HEK293 (cell line): ENCODE measurements around the gene OR2A5.
"Not testable (repeated sequence)": the region's sequence is repeated elsewhere in the genome, so short reads cannot be mapped to it uniquely, and the experiment has no call there.

ENCODE experiments used
- CTCF ChIA-PET: fragments of 350-600 bp; formaldehyde crosslinking; extraction: SDS; loops from one replicate; lab custom pipeline; 2021; ENCODE audit warnings: antibody characterized with exemption; lab: Yijun Ruan, JAX
- POLR2A ChIA-PET: fragments of 300-600 bp; formaldehyde crosslinking; extraction: SDS; loops from one replicate; lab custom pipeline; 2020; ENCODE audit warnings: antibody characterized with exemption, inconsistent platforms; lab: Yijun Ruan, JAX
- H3K27ac ChIP-seq: fragments of 200-500 bp; sonication (Bioruptor generic); 2 replicates; pipeline ENCODE4 v1.5.1; 2014; ENCODE audit warnings: low read depth, low read length, control low read depth, inconsistent platforms; ENCODE audit errors: extremely low read depth
- H3K36me3 ChIP-seq, 2 experiments: fragments of 200-500 bp in 1 of 2; sonication (Bioruptor generic) in 1 of 2; 1 replicate in 1 of 2; 2 replicates in 1 of 2; pipeline ENCODE4 v1.5.1; 2014 to 2017; ENCODE audit warnings: inconsistent platforms in 2 of 2, low read length in 2 of 2; ENCODE audit not compliant: control insufficient read depth in 2 of 2, insufficient read depth in 1 of 2
- H3K4me1 ChIP-seq: fragments of 200-500 bp; sonication (Bioruptor generic); 2 replicates; pipeline ENCODE4 v1.5.1; 2014; ENCODE audit warnings: mild to moderate bottlenecking, low read length, inconsistent platforms; ENCODE audit not compliant: control insufficient read depth, insufficient read depth
- H3K4me3 ChIP-seq: 2 replicates; pipeline ENCODE4 v1.5.1; 2011; ENCODE audit warnings: low read depth, mild to moderate bottlenecking, control low read depth, low read length, moderate library complexity
- H3K9me3 ChIP-seq: fragments of 200-500 bp; sonication (Bioruptor generic); 2 replicates; pipeline ENCODE4 v1.5.1; 2014; ENCODE audit warnings: low read depth, low read length, inconsistent platforms; ENCODE audit not compliant: control insufficient read depth, insufficient read depth
- HOXC10 ChIP-seq: sonication (generic); formaldehyde crosslinking; IDR thresholded peaks from 2 replicates; pipeline ENCODE4 v1.8.1; 2023; ENCODE audit warnings: mild to moderate bottlenecking, missing genetic modification reagents
- KLF16 ChIP-seq: fragments of 450-650 bp; formaldehyde crosslinking; IDR thresholded peaks from 2 replicates; pipeline ENCODE4 v1.5.1; 2017; ENCODE audit warnings: missing biosample characterization, missing genetic modification characterization
- ZFP41 ChIP-seq: fragments of 450-650 bp; formaldehyde crosslinking; IDR thresholded peaks from 2 replicates; pipeline ENCODE4 v1.5.1; 2016; ENCODE audit warnings: missing biosample characterization, missing genetic modification characterization, borderline replicate concordance
- ZNF354C ChIP-seq: fragments of 450-650 bp; formaldehyde crosslinking; IDR thresholded peaks from 2 replicates; pipeline ENCODE4 v1.5.1; 2016; ENCODE audit warnings: missing biosample characterization, missing genetic modification characterization, low read depth, borderline replicate concordance
- ZNF521 ChIP-seq: fragments of 450-650 bp; formaldehyde crosslinking; IDR thresholded peaks from 2 replicates; pipeline ENCODE4 v1.5.1; 2017; ENCODE audit warnings: missing biosample characterization, mild to moderate bottlenecking, missing genetic modification characterization
- ZNF660 ChIP-seq: fragments of 450-650 bp; IDR thresholded peaks from 2 replicates; pipeline ENCODE4 v1.5.1; 2018; ENCODE audit warnings: missing biosample characterization, mild to moderate bottlenecking, missing genetic modification characterization
- ZNF843 ChIP-seq: fragments of 450-650 bp; formaldehyde crosslinking; IDR thresholded peaks from 2 replicates; pipeline ENCODE4 v1.5.1; 2016; ENCODE audit warnings: missing biosample characterization, missing genetic modification characterization
- TF ChIP-seq, protein P1 (sequence below): fragments of 450-650 bp; formaldehyde crosslinking; conservative IDR thresholded peaks from 2 replicates; pipeline ENCODE4 v1.5.1; 2016; ENCODE audit warnings: low read depth, missing biosample characterization, missing genetic modification characterization
- TF ChIP-seq, protein P2 (sequence below): fragments of 450-650 bp; formaldehyde crosslinking; IDR thresholded peaks from 2 replicates; pipeline ENCODE4 v1.5.1; 2016; ENCODE audit warnings: missing biosample characterization, missing genetic modification characterization, low read depth
- TF ChIP-seq, protein P3 (sequence below): fragments of 450-650 bp; formaldehyde crosslinking; IDR thresholded peaks from 2 replicates; pipeline ENCODE4 v1.5.1; 2016; ENCODE audit warnings: missing biosample characterization, missing genetic modification characterization
- TF ChIP-seq, protein P4 (sequence below): fragments of 450-650 bp; formaldehyde crosslinking; IDR thresholded peaks from 2 replicates; pipeline ENCODE4 v1.5.1; 2017; ENCODE audit warnings: missing biosample characterization, mild to moderate bottlenecking, missing genetic modification characterization, moderate library complexity

Gene OR2A5

DNA sequence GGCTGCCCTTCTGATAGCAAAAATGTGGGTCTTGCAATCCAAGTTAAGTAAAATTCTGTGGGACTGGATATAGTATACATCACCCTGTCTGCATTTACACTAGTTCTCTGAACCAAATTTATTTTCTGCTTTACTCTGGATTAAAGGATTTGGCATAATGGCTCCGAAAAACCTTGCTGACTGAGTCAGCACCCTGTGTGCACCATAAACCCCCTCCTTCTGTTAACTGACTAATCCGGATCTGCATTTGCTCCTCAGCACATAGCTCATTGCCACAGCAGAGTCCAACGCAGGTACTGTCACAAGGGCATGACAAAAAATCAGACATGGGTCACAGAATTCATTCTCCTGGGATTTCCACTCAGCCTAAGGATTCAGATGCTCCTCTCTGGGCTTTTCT is 1.3 kb downstream of the OR2A5 start (continued):
- TF ChIP-seq HOXC10 = no peak

DNA sequence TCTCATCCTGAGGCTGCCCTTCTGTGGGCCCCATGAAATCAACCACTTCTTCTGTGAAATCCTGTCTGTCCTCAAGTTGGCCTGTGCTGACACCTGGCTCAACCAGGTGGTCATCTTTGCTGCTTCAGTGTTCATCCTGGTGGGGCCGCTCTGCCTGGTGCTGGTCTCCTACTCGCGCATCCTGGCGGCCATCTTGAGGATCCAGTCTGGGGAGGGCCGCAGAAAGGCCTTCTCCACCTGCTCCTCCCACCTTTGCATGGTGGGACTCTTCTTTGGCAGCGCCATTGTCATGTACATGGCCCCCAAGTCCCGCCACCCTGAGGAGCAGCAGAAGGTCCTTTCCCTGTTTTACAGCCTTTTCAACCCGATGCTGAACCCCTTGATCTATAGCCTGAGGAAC is 2.1 kb downstream of the OR2A5 start:
- POLR2A ChIA-PET, H3K4me3 ChIP-seq, H3K4me1 ChIP-seq, H3K9me3 ChIP-seq, H3K36me3 ChIP-seq, CTCF ChIA-PET, H3K27ac ChIP-seq: not testable (repeated sequence)

DNA sequence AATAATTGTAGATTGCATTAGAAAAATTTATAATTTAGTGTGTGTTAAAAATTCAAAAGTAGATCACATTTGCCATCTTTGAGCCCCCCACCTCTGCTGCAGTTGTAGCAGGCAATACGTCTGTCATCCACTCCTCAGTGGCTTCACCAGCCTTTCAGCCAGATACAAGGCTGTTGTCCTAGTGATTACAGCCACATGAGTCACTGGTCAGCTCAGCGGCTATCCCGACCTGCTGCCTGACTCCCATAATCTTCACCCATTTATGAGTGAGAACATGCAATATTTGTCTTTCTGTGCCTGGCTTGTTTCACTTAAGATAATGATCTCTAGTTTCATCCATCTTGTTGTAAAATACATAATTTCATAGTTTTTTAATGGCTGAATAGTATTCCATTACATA is 9.2 kb downstream of the OR2A5 start:
- Histone ChIP-seq H3K36me3 (no peaks in the 10 kb centered on the region), H3K4me3 (no peak overlapping the region), H3K4me1 (no peaks in the 10 kb centered on the region), H3K27ac (no peak overlapping the region), H3K9me3 (no peaks in the 10 kb centered on the region)
- ChIA-PET CTCF (no interaction called here), POLR2A (no interaction called here)
- TF ChIP-seq, protein P1, sequence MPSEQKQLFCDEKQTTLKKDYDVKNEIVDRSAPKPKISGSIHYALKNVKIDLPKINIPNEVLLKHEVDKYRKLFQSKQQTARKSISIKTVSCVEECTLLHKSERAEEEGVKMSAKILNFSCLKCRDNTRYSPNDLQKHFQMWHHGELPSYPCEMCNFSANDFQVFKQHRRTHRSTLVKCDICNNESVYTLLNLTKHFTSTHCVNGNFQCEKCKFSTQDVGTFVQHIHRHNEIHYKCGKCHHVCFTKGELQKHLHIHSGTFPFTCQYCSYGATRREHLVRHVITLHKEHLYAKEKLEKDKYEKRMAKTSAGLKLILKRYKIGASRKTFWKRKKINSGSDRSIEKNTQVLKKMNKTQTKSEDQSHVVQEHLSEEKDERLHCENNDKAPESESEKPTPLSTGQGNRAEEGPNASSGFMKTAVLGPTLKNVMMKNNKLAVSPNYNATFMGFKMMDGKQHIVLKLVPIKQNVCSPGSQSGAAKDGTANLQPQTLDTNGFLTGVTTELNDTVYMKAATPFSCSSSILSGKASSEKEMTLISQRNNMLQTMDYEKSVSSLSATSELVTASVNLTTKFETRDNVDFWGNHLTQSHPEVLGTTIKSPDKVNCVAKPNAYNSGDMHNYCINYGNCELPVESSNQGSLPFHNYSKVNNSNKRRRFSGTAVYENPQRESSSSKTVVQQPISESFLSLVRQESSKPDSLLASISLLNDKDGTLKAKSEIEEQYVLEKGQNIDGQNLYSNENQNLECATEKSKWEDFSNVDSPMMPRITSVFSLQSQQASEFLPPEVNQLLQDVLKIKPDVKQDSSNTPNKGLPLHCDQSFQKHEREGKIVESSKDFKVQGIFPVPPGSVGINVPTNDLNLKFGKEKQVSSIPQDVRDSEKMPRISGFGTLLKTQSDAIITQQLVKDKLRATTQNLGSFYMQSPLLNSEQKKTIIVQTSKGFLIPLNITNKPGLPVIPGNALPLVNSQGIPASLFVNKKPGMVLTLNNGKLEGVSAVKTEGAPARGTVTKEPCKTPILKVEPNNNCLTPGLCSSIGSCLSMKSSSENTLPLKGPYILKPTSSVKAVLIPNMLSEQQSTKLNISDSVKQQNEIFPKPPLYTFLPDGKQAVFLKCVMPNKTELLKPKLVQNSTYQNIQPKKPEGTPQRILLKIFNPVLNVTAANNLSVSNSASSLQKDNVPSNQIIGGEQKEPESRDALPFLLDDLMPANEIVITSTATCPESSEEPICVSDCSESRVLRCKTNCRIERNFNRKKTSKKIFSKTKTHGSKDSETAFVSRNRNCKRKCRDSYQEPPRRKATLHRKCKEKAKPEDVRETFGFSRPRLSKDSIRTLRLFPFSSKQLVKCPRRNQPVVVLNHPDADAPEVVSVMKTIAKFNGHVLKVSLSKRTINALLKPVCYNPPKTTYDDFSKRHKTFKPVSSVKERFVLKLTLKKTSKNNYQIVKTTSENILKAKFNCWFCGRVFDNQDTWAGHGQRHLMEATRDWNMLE (tag by site-specific recombination) = no peak
- TF ChIP-seq, protein P2, sequence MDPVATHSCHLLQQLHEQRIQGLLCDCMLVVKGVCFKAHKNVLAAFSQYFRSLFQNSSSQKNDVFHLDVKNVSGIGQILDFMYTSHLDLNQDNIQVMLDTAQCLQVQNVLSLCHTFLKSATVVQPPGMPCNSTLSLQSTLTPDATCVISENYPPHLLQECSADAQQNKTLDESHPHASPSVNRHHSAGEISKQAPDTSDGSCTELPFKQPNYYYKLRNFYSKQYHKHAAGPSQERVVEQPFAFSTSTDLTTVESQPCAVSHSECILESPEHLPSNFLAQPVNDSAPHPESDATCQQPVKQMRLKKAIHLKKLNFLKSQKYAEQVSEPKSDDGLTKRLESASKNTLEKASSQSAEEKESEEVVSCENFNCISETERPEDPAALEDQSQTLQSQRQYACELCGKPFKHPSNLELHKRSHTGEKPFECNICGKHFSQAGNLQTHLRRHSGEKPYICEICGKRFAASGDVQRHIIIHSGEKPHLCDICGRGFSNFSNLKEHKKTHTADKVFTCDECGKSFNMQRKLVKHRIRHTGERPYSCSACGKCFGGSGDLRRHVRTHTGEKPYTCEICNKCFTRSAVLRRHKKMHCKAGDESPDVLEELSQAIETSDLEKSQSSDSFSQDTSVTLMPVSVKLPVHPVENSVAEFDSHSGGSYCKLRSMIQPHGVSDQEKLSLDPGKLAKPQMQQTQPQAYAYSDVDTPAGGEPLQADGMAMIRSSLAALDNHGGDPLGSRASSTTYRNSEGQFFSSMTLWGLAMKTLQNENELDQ (tag by site-specific recombination) = no peak
- TF ChIP-seq ZNF521 (tag by site-specific recombination) = no peak
- TF ChIP-seq ZFP41 = no peak
- TF ChIP-seq KLF16 = no peak
- no peak for TF ChIP-seq ZNF843 (tag by site-specific recombination)
- TF ChIP-seq ZNF660 (tag by site-specific recombination) = no peak
- TF ChIP-seq, protein P3, sequence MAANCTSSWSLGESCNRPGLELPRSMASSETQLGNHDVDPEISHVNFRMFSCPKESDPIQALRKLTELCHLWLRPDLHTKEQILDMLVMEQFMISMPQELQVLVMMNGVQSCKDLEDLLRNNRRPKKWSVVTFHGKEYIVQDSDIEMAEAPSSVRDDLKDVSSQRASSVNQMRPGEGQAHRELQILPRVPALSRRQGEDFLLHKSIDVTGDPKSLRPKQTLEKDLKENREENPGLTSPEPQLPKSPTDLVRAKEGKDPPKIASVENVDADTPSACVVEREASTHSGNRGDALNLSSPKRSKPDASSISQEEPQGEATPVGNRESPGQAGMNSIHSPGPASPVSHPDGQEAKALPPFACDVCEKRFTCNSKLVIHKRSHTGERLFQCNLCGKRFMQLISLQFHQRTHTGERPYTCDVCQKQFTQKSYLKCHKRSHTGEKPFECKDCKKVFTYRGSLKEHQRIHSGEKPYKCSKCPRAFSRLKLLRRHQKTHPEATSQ (tag by site-specific recombination) = no peak
- TF ChIP-seq, protein P4, sequence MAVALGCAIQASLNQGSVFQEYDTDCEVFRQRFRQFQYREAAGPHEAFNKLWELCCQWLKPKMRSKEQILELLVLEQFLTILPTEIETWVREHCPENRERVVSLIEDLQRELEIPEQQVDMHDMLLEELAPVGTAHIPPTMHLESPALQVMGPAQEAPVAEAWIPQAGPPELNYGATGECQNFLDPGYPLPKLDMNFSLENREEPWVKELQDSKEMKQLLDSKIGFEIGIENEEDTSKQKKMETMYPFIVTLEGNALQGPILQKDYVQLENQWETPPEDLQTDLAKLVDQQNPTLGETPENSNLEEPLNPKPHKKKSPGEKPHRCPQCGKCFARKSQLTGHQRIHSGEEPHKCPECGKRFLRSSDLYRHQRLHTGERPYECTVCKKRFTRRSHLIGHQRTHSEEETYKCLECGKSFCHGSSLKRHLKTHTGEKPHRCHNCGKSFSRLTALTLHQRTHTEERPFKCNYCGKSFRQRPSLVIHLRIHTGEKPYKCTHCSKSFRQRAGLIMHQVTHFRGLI = no peak
- no peak for TF ChIP-seq ZNF354C (tag by site-specific recombination)
